ENCODE results near the gene COX20. TPM values are rescaled to one million over a fixed set of nuclear protein-coding genes. Genes with fewer than 3 reads are reported as not detected.

COX20 gene
- polyA plus RNA-seq, 1 of the 3 experiments (the other 2 are of a cell fraction), result 24.8 TPM

GRCh38 chr1:244854166-244854565 is 18.7 kb downstream of the COX20 start:
- no peaks in the 10 kb centered on the region for H3K27me3 ChIP-seq (ENCODE audit: insufficient read depth)
- H3K4me3 ChIP-seq (ENCODE audit: low read depth in 2 of 2, low read length in 1 of 2), result no peak overlapping the region
- POLR2A ChIA-PET, result no interaction called here
- no peak overlapping the region for H2AFZ ChIP-seq (ENCODE audit: low read depth)
- no peak overlapping the region for H3K4me2 ChIP-seq
- H3K79me2 ChIP-seq (ENCODE audit: insufficient read depth), result peaks cover 93% of the 10 kb centered on the region
- H3F3A ChIP-seq (replicated peaks; ENCODE audit: insufficient read depth), result peaks cover 53% of the 10 kb centered on the region
- no peaks in the 10 kb centered on the region for H3K9me3 ChIP-seq
- no peak overlapping the region; a peak in 2 of 4 replicates for H3K27ac ChIP-seq (ENCODE audit: low read depth in 2 of 2, low read length in 1 of 2)
- CTCF ChIA-PET, result interaction anchor here (0.8 to 1.6 kb wide), 3 partner anchors 19 to 189 kb away, joined by 3 to 10 read pairs (median 3); no protein-coding TSS in a partner anchor
- WGBS (ENCODE audit: low lambda C conversion rate), result 72% methylated on average over 5 of the region's 5 CpGs
- DNase-seq, result no peak
- peaks cover 0 to 3% of the 10 kb centered on the region in 2 experiments; a peak in 1 of 4 replicates for H3K4me1 ChIP-seq (ENCODE audit: control insufficient read depth in 1 of 2, insufficient read depth in 2 of 2, low read depth in 1 of 2, low read length in 1 of 2)
- no peak overlapping the region for H3K9ac ChIP-seq
- no peaks in the 10 kb centered on the region for H3K9me2 ChIP-seq
- no peak for TF ChIP-seq RCOR1 (IDR thresholded peaks at IDR 0.05; ENCODE audit: low read length)
- no peak for TF ChIP-seq ELF1 (IDR thresholded peaks at IDR 0.05)
- no peak for TF ChIP-seq NRF1 (IDR thresholded peaks at IDR 0.05; ENCODE audit: low read depth, low read length)
- no peak for TF ChIP-seq IRF3 (IDR thresholded peaks at IDR 0.05; ENCODE audit: low read depth, low read length)
- TF ChIP-seq FOXJ3 (CRISPR knock-in tag; IDR thresholded peaks at IDR 0.05), result no peak
- no peak for TF ChIP-seq TAF1 (IDR thresholded peaks at IDR 0.05; ENCODE audit: borderline replicate concordance, low read depth, low read length)
- no peak for TF ChIP-seq EP300 (IDR thresholded peaks at IDR 0.05; ENCODE audit: borderline replicate concordance in 1 of 2, low read depth in 1 of 2, low read length in 1 of 2)
- no peak for TF ChIP-seq GABPA (IDR thresholded peaks at IDR 0.05; ENCODE audit: low read depth)
- TF ChIP-seq YY1 (IDR thresholded peaks at IDR 0.05; ENCODE audit: low read depth), result no peak
- no peak for TF ChIP-seq RAD21 (IDR thresholded peaks at IDR 0.05; ENCODE audit: low read length)
- TF ChIP-seq JUND (IDR thresholded peaks at IDR 0.05), result no peak
- H4K20me1 ChIP-seq (ENCODE audit: insufficient read depth), result peaks cover 52% of the 10 kb centered on the region
- H3K36me3 ChIP-seq (replicated peaks in 1 of 2; ENCODE audit: control insufficient read depth in 1 of 2, insufficient read depth in 2 of 2, low read length in 1 of 2), result peaks cover 97 to 99% of the 10 kb centered on the region in 2 experiments

GRCh38 chr1:244854865-244855578 is 19.6 kb downstream of the COX20 start:
- H4K20me1 ChIP-seq (ENCODE audit: insufficient read depth), result peaks cover 60% of the 10 kb centered on the region
- peaks cover 99 to 100% of the 10 kb centered on the region in 2 experiments for H3K36me3 ChIP-seq (replicated peaks in 1 of 2; ENCODE audit: control insufficient read depth in 1 of 2, insufficient read depth in 2 of 2, low read length in 1 of 2)
- no peak for TF ChIP-seq RCOR1 (IDR thresholded peaks at IDR 0.05; ENCODE audit: low read length)
- TF ChIP-seq TEAD4 (IDR thresholded peaks at IDR 0.05; ENCODE audit: borderline replicate concordance, insufficient read depth), result no peak
- TF ChIP-seq FOXJ3 (CRISPR knock-in tag; IDR thresholded peaks at IDR 0.05), result no peak
- TF ChIP-seq PBX3 (IDR thresholded peaks at IDR 0.05), result no peak
- no peak for TF ChIP-seq REST (IDR thresholded peaks at IDR 0.05; ENCODE audit: low read depth, low read length)
- TF ChIP-seq EZH2phosphoT487 (IDR thresholded peaks at IDR 0.05; ENCODE audit: borderline replicate concordance, low read depth), result no peak
- TF ChIP-seq ZBTB33 (IDR thresholded peaks at IDR 0.05; ENCODE audit: borderline replicate concordance, low read depth), result no peak
- TF ChIP-seq POLR2AphosphoS5 (IDR thresholded peaks at IDR 0.05; ENCODE audit: low read depth, low read length), result no peak
- no peak for TF ChIP-seq FOSL2 (IDR thresholded peaks at IDR 0.05; ENCODE audit: borderline replicate concordance, low read depth)
- no peak for TF ChIP-seq MXI1 (IDR thresholded peaks at IDR 0.05; ENCODE audit: low read depth, low read length)

More at GRCh38 chr1:244854865-244855578, 19.6 kb downstream of the COX20 start:
- Histone ChIP-seq H3K9me3 (no peaks in the 10 kb centered on the region), H3F3A (replicated peaks; ENCODE audit: insufficient read depth) (peaks cover 45% of the 10 kb centered on the region), H3K4me2 (no peak overlapping the region), H3K4me1 (ENCODE audit: control insufficient read depth in 1 of 2, insufficient read depth in 2 of 2, low read depth in 1 of 2, low read length in 1 of 2) (peaks cover 0 to 8% of the 10 kb centered on the region in 2 experiments; a peak in 2 of 4 replicates), H3K27ac (ENCODE audit: low read depth in 2 of 2, low read length in 1 of 2) (peak overlapping the region in 1 of 2 experiments; percentile 0; a peak in 1 of 4 replicates), H3K9ac (no peak overlapping the region), H3K27me3 (ENCODE audit: insufficient read depth) (no peaks in the 10 kb centered on the region), H3K9me2 (no peaks in the 10 kb centered on the region), H3K79me2 (ENCODE audit: insufficient read depth) (peaks cover 97% of the 10 kb centered on the region), H2AFZ (ENCODE audit: low read depth) (no peak overlapping the region), H3K4me3 (ENCODE audit: low read depth in 2 of 2, low read length in 1 of 2) (no peak overlapping the region)
- no peak for DNase-seq
- 90% methylated on average over 7 of the region's 7 CpGs for WGBS (ENCODE audit: low lambda C conversion rate)
- POLR2A ChIA-PET, result interaction anchor here (0.6 kb wide), 1 partner anchor 36 kb away, joined by 4 read pairs; no protein-coding TSS in a partner anchor
- CTCF ChIA-PET, result interaction anchor here (0.9 to 1.3 kb wide), 2 partner anchors 12 to 188 kb away, joined by 3 to 4 read pairs; no protein-coding TSS in a partner anchor
